Heart left ventricle (tissue), 13 donors: Measurements from ENCODE around the gene TAB2.

Experiments used
- POLR2A ChIP-seq, 2 donors: fragments of 450-650 bp; IDR thresholded peaks; one replicate each; pipeline ENCODE4 v1.6.1; 2017; ENCODE audit warnings: antibody characterized with exemption in 2 of 2, mild to moderate bottlenecking in 2 of 2, moderate library complexity in 2 of 2
- TF ChIP-seq, protein P1 (sequence below), 12 donors: fragments of 200-600 bp; sonication (generic) in 4 of 12; IDR thresholded peaks; one replicate each; pipeline versions ENCODE4 v1.5.0 to v1.8.0; 2018 to 2022; ENCODE audit warnings: antibody characterized with exemption in 12 of 12, mild to moderate bottlenecking in 5 of 12
- donor health status: ischemic (EF 13 %, LVEDD 7.1; RV severe dilation, severe dysfunction).
- donor health status: DM: no; HTN: yes; CAD: no.
- donor health status: DM: no; HTN: no; CAD: no.
- donor health status: ischemic (EF 25% LVEDD 6.9; RV normal size, moderate dysfunction).
- donor health status: ischemic (EF 25% LVEDD 5.7; RV mildly dilated, moderate dysfunction).
- donor health status: ischemic (EF 35%, LVEDD 5.7; RV mildly dilated, moderate dysfunction).
- donor health status: nonischemic (EF 11% LVEDD 7.7; RV severe dilation, severe dysfunction).
- donor health status: DM: yes; HTN: yes; CAD: no.
- donor health status: PGD.
- donor health status: ischemic (EF 29% LVEDD 5.4; RV normal size, mild dysfunction).
- donor health status: nonischemic (EF 23%, LVEDD 6.1; RV moderate dilation, normal function).

DNA sequence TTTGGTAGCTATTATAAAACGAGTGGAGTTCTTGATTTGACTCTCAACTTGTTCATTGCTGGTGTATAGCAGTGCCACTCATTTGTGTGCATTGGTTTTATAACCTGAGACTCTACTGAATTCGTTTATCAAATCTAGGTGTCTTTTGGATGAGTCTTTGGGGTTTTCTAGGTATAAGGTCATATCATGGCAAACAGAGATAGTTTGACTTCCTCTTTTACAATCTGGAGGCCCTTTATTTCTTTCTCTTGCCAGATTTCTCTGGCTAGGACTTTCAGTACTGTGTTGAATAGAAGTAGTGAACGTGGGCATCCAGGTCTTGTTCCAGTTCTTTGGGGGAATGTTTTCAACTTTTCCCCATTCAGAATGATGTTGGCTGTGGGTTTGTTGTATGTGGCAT is 121.3 kb downstream of the TAB2 start:
- TF ChIP-seq, protein P1, sequence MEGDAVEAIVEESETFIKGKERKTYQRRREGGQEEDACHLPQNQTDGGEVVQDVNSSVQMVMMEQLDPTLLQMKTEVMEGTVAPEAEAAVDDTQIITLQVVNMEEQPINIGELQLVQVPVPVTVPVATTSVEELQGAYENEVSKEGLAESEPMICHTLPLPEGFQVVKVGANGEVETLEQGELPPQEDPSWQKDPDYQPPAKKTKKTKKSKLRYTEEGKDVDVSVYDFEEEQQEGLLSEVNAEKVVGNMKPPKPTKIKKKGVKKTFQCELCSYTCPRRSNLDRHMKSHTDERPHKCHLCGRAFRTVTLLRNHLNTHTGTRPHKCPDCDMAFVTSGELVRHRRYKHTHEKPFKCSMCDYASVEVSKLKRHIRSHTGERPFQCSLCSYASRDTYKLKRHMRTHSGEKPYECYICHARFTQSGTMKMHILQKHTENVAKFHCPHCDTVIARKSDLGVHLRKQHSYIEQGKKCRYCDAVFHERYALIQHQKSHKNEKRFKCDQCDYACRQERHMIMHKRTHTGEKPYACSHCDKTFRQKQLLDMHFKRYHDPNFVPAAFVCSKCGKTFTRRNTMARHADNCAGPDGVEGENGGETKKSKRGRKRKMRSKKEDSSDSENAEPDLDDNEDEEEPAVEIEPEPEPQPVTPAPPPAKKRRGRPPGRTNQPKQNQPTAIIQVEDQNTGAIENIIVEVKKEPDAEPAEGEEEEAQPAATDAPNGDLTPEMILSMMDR (IDR thresholded peaks at IDR 0.05), result no peak
- TF ChIP-seq POLR2A (IDR thresholded peaks at IDR 0.05), result no peak
